ENCODE results near the gene DESI1.
"Not testable (repeated sequence)": the region's sequence is repeated elsewhere in the genome, so short reads cannot be mapped to it uniquely, and the experiment has no call there.

Gene DESI1

GRCh38 chr22:41582694-41583093 is 38.1 kb downstream of the DESI1 start:
- no peak for DNase-seq

GRCh38 chr22:41579997-41580355 is 40.9 kb downstream of the DESI1 start:
- DNase-seq, result no peak

- no peak for DNase-seq
Measured at GRCh38 chr22:41579297-41579996, 41.4 kb downstream of the DESI1 start.

GRCh38 chr22:41578818-41579217 is 42.0 kb downstream of the DESI1 start:
- no peak for DNase-seq

GRCh38 chr22:41578114-41578513 is 42.7 kb downstream of the DESI1 start:
- DNase-seq, result no peak

GRCh38 chr22:41576877-41577276 is 44.0 kb downstream of the DESI1 start:
- no peak for DNase-seq

GRCh38 chr22:41575533-41575932 is 45.3 kb downstream of the DESI1 start:
- DNase-seq, result no peak

- no peak for DNase-seq
Measured at GRCh38 chr22:41574847-41575381, 45.9 kb downstream of the DESI1 start.

- no peak for DNase-seq
Measured at GRCh38 chr22:41573677-41574076, 47.2 kb downstream of the DESI1 start.

GRCh38 chr22:41572305-41572704 is 48.5 kb downstream of the DESI1 start:
- DNase-seq, result not testable (repeated sequence)

- DNase-seq, result no peak
Measured at GRCh38 chr22:41571786-41572185, 49.1 kb downstream of the DESI1 start.

GRCh38 chr22:41570221-41570620 is 50.6 kb downstream of the DESI1 start:
- DNase-seq, result no peak

GRCh38 chr22:41568811-41569210 is 52.0 kb downstream of the DESI1 start:
- DNase-seq, result no peak

- no peak for DNase-seq
Measured at GRCh38 chr22:41567512-41567768, 53.4 kb downstream of the DESI1 start.

- DNase-seq, result peak; percentile 28
Measured at GRCh38 chr22:41565403-41566054, 55.3 kb downstream of the DESI1 start.

- DNase-seq, result no peak
Measured at GRCh38 chr22:41564563-41564962, 56.3 kb downstream of the DESI1 start.

- DNase-seq, result peak; percentile 42
Measured at GRCh38 chr22:41563051-41563711, 57.7 kb downstream of the DESI1 start.

- DNase-seq, result no peak
Measured at GRCh38 chr22:41562461-41562860, 58.4 kb downstream of the DESI1 start.

- DNase-seq, result no peak
Measured at GRCh38 chr22:41561788-41562187, 59.1 kb downstream of the DESI1 start.

GRCh38 chr22:41561335-41561734 is 59.5 kb downstream of the DESI1 start:
- no peak for DNase-seq

- DNase-seq, result no peak
Measured at GRCh38 chr22:41560095-41560471, 60.8 kb downstream of the DESI1 start.

- not testable (repeated sequence) for DNase-seq
Measured at GRCh38 chr22:41558241-41558630, 62.6 kb downstream of the DESI1 start.

- DNase-seq, result peak; percentile 63
Measured at GRCh38 chr22:41557401-41558240, 63.2 kb downstream of the DESI1 start.
